GM18517 (cell line): ENCODE measurements around the gene SYDE2.
A peak's percentile ranks its signal among the peaks of the same experiment; 100 is the strongest.
"Not testable (repeated sequence)": the region's sequence is repeated elsewhere in the genome, so short reads cannot be mapped to it uniquely, and the experiment has no call there.

Experiments used
- ATAC-seq: cut with Tn5 transposase; IDR thresholded peaks from one replicate; pipeline ENCODE4 v1.9.1; 2021; ENCODE audit warnings: mild to moderate bottlenecking, moderate library complexity; ENCODE audit not compliant: unreplicated experiment

Gene SYDE2

DNA sequence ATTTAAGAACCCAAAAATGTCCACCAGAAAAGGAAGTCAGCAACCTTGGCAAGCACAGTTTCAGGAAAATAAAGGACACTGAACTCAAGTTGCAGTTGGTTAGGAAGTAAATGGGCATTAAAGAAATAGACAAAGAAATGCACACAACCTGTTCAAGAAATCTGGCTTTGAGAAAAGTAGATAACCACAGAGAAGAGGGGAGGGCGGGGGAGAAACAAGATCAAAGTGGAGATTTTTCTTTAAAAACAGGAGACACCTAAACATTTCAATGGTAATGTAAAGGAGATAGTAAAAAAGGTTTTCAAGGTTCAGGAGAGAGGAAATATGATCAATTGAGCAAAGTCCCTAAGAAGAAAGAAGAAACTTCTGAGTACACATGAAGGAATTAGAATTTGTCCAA is 29.1 kb downstream of the SYDE2 start:
- no peak for ATAC-seq

DNA sequence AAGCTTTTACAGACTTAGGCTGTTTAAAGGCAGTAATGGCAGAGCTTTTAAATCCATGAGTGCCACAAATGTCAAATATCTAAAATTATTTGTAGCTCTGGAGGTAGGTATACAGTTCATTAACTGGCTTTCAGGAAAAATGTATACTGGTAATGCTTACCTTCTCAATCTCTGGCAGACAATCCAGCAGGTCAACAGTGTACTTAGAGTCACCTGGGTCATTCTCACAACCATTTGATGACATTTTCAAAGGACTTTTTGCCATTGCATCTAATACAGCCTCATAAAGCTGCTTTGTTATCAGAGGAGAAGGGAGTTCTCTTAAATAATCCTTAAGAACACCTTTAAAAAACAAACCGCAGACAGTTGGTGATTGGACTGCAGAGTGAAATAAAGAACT is 31.9 kb downstream of the SYDE2 start:
- no peak for ATAC-seq

- ATAC-seq, result no peak
These were observed 34.5 kb downstream of the SYDE2 start for GRCh38 chr1:85166351-85166750.

DNA sequence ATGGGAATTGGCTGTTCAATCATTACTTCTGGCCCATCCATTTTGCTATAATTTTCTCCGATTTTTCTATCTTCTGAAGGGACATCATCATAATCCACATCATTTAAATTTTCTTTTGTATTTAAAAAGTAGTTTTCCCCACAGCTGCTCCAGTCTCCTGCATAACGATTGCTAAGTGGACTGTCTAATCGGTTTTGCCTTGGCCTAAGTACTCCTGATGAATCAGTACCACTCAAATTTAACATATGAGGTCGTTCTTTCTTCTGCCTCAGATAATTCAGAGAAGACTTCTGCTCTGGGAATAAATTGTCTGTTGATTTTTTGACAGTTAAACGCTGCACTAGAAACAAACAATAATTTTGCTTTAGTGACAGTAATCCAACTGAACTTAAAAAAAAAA is 41.9 kb downstream of the SYDE2 start:
- no peak for ATAC-seq

GRCh38 chr1:85157436-85157835 is 43.4 kb downstream of the SYDE2 start:
- ATAC-seq, result no peak

DNA sequence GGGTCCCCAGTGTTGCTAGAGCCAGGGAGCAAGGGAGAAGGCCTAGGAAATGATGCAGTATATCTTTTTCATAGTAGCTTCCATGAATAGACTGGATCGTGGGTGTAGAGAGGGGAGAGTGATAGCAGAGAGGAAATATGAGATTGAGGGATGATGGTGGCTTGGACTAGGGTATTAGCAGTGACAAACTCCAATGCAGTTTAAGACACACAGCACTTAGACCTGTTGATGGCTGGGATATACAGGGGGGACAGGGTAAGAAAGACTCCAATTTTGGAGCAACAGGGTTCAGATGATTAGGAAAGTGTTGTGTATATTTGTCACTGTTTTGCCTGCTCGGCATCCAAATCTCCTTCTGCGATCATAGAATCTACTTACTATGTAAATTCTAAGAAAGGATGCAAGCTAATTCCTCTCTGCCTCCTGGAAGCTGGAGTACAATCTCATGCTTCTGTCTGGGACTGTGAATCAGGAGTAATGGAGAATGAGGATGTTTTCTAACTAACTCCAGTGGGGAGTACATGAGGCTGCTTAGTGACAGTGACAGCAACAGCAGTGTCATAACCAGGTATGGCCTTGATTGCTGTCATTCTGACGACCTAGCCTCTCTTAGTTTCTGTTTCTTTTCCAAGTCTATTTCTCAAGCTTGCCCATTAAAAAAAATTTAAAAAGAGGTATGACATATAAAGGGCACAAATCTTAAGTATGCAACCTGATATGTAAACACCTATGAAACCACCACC is 47.5 kb downstream of the SYDE2 start:
- ATAC-seq, result no peak

DNA sequence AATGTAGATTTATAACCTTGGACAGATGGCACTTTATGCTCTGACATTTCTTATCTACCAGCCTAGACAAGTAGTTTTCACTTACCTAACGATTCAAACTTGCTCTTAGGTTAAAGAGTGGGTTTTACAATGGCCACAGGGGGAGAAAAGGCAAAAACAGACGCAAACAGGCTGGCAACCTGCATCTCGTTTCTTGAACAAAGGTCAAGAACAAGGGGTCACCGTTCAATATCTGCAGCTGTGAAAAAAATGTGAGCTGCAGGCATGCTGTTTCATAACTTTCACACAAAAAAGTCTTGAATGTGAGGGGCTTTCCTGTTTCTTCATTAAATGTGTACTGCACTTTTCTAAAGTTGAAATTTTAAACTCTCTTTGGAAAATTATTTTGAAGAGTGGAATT is 49.4 kb downstream of the SYDE2 start:
- ATAC-seq, result no peak

- ATAC-seq, result no peak
These were observed 51.0 kb downstream of the SYDE2 start for GRCh38 chr1:85149805-85150204.

- peak; percentile 88 for ATAC-seq
These were observed 52.1 kb downstream of the SYDE2 start for GRCh38 chr1:85148524-85149250.

- no peak for ATAC-seq
These were observed 53.9 kb downstream of the SYDE2 start for GRCh38 chr1:85146972-85147359.

- not testable (repeated sequence) for ATAC-seq
These were observed 54.4 kb downstream of the SYDE2 start for GRCh38 chr1:85146298-85146971.

DNA sequence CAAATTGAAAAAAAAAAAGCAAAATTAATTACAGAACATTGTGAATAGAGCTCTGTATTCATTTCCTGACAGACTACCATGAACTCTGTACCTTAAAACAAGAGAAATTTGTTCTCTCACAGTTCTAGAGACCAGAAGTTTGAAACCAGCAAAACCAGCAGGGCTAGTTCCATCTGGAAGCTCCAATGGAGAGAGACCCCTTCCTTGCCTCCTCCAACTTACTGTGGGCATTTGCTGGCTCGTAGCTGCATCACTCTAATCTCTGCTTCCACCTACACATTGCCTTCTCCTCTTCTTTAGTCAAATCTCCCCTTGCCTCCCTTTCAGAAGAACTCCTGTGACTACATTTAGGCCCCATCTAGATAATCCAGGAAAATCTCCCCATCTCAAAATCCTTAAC is 56.5 kb downstream of the SYDE2 start:
- ATAC-seq, result no peak

- no peak for ATAC-seq
These were observed 58.1 kb downstream of the SYDE2 start for GRCh38 chr1:85142753-85143152.

DNA sequence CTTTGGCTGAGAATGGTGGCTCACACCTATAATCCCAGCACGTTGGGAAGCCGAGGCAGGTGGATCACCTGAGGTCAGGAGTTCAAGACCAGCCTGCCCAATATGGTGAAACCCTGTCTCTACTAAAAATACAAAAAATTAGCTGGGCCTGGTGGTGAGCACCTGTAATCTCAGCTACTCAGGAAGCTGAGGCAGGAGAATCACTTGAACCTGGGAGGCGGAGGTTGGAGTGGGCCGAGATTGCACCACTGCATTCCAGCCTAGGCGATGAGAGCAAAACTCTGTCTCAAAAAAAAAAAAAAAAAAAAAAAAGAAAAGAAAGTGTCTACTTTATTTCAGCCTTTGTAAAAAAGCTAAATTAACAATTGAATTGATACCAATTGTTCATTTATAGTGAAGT is 62.4 kb downstream of the SYDE2 start:
- not testable (repeated sequence) for ATAC-seq

- ATAC-seq, result no peak
These were observed 63.2 kb downstream of the SYDE2 start for GRCh38 chr1:85137660-85138059.

- ATAC-seq, result no peak
These were observed 65.4 kb downstream of the SYDE2 start for GRCh38 chr1:85135392-85135798.

- no peak for ATAC-seq
These were observed 66.0 kb downstream of the SYDE2 start for GRCh38 chr1:85134583-85135391.

- no peak for ATAC-seq
These were observed 67.2 kb downstream of the SYDE2 start for GRCh38 chr1:85133565-85134159.

GRCh38 chr1:85132078-85132720 is 68.6 kb downstream of the SYDE2 start:
- no peak for ATAC-seq

GRCh38 chr1:85128316-85128715 is 72.5 kb downstream of the SYDE2 start:
- no peak for ATAC-seq
